AG09319 (cell line): Measurements from ENCODE around the gene MGAT4A.

ENCODE experiments used
- DNase-seq: peaks from one replicate; pipeline ENCODE4 v3.0.0-alpha.2; 2010; ENCODE audit warnings: low read depth; ENCODE audit errors: extremely low read depth
- CTCF ChIP-seq: IDR thresholded peaks from 2 replicates; pipeline ENCODE4 v1.5.1; 2011; ENCODE audit warnings: low read depth, mild to moderate bottlenecking, inconsistent platforms, low read length, moderate library complexity

The MGAT4A gene

DNA sequence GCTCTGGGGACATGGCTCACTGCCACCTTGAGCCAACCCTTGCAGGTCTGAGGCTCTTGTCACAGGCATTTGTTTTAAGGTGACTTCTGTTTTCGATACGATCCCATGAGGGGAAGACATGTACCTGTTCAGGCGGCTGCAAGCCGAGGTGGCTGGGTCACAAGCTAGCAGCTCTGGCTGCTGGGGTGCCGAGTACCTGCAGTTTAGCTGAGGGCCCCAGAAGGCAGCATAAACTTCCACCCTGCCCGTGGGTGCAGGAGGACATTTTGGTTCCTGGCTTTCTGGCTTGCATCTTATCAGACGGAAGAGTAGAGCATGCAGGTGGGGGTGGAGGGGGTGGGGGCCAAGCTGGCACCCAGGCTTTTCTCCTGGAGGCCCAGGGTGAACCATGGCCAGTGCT is 151.0 kb downstream of the MGAT4A start:
- DNase-seq, result no peak
- no peak for TF ChIP-seq CTCF

- no peak for DNase-seq
- no peak for TF ChIP-seq CTCF
Observed at GRCh38 chr2:98578231-98578630, 152.7 kb downstream of the MGAT4A start.

GRCh38 chr2:98577313-98577712 is 153.6 kb downstream of the MGAT4A start:
- TF ChIP-seq CTCF, result no peak; the same call in none of the 2 replicates
- no peak for DNase-seq

- DNase-seq, result no peak
- TF ChIP-seq CTCF, result no peak
Observed at GRCh38 chr2:98576666-98577312, 154.1 kb downstream of the MGAT4A start.

DNA sequence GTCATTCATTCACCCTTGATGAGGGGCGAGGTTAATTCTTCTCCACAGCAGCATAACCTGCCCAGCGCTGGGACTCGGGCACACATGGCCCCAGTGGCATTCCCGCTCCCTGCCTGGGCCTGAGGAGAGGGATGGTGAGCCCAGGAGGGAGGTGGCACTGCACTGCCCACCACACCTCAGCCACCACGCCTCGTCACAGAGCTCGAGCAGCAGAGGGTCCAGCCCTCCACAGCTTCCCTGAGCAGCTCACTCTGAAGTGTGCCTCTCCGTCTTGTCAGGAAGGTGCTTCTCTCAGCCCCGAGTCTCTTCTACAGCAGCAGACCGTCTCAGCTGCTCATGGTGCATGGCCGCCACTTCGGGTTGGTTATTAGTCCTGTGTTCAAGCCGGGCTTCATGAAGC is 157.5 kb downstream of the MGAT4A start:
- no peak for TF ChIP-seq CTCF
- DNase-seq, result no peak

DNA sequence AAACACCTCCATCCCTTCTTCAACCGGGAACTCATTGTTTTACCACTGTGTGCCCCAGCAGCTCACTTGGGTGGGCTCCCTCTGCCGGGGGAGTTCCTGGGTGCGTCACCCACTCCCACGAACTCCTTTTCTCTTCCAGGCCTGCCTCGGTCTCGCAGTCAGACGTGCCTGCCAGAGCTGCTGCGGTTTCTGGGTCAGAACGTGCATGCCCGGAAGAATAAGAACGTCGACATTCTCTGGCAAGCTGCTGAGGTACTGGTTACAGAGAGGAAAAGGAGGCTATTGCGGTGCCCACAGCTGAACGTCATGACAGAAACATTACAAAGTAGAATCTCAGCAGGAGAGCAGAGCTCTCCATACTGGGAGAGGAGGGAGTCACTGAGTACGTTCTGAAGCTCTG is 158.3 kb downstream of the MGAT4A start:
- DNase-seq, result no peak
- TF ChIP-seq CTCF, result no peak

DNA sequence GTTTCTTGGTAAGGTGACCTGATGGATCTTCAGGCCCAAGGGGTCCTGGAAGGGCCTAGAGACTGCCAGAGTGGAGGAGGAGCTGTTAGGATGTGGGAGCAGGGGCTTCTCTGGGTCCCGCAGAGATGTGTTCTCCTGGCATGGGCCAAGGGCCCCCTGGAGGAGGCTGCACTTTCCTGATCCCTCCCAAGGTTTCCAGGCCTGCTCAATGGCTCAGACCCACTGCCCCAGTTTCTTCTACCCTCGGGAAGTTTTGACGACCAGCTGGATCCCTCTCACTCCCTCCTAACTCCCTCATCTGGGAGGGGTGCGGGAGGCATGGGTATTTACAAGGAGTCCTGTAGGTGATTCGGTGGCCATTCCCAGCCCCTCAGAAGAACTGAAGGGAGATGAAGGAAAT is 158.7 kb downstream of the MGAT4A start:
- TF ChIP-seq CTCF, result no peak
- DNase-seq, result no peak
